GM18499 (cell line): ENCODE results near the gene RRP9.
"Not testable (repeated sequence)": the region's sequence is repeated elsewhere in the genome, so short reads cannot be mapped to it uniquely, and the experiment has no call there.

Experiments used
- ATAC-seq: cut with Tn5 transposase; IDR thresholded peaks from one replicate; pipeline ENCODE4 v1.9.1; 2021; ENCODE audit warnings: moderate number of reproducible peaks; ENCODE audit not compliant: insufficient read depth, unreplicated experiment

The RRP9 gene

DNA sequence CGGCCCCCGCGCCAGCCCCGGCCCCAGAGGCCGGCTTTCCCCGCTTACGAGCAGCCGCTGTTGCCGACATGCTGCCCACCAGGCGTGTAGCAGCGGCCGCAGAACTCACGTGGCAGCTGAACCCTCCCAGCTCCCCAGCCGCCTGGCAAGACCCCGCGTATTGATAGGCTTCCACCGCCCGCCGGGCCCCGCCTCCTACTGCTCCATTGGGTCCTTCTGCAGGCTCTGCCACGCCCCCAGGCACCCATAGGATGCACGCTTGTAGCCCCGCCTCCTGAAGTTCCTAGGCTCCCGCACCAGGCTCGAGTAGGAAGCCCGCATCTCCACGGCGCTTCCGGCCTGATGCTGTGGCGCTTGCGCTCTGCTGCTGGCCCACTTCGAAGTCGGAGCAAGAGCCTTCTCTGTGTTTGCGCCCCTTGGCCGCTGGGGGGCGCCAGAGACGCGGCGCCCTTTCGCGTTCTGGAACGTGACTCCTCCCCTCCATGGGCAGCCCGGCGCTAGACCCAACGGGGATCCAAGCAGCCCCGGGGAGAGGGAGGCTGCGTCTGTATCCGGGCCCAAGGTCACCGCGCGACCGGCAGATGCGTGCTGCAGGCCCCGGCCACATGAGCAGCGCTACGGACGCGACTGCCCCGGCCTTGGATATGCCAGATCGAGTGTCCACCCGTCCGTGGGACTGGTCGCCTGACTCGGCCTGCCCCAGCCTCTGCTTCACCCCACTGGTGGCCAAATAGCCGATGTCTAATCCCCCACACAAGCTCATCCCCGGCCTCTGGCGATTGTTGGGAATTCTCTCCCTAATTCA is at the start of gene RRP9, which contains the start of gene PARP3:
TSS of gene RRP9 (minus strand) at position 107 of the 805 bp plus-strand sequence. CDS start at position 70, 37 bp downstream.
TSS of gene PARP3 (plus strand) at position 566 of the 805 bp plus-strand sequence. CDS start 993 bp downstream, outside the sequence.
- ATAC-seq = peak; percentile 94

DNA sequence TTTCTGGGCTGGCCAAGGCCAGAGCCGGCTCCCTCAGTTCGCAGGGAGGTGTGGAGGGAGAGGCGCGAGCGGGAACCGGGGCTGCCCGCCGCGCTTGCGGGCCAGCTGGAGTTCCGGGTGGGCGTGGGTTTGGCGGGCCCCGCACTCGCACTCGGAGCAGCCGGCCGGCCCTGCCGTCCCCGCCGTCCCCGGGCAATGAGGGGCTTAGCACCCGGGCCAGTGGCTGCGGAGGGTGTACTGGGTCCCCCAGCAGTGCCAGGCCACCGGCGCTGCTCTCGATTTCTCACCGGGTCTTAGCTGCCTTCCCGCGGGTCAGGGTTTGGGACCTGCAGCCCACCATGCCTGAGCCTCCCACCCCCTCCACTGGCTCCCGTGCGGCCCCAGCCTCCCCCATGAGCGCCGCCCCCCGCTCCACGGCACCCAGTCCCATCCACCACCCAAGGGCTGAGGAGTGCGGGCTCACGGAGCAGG is 48.8 kb upstream of the RRP9 start:
- not testable (repeated sequence) for ATAC-seq

- ATAC-seq = no peak
Measured at GRCh38 chr3:51988286-51989146, 46.8 kb upstream of the RRP9 start.

DNA sequence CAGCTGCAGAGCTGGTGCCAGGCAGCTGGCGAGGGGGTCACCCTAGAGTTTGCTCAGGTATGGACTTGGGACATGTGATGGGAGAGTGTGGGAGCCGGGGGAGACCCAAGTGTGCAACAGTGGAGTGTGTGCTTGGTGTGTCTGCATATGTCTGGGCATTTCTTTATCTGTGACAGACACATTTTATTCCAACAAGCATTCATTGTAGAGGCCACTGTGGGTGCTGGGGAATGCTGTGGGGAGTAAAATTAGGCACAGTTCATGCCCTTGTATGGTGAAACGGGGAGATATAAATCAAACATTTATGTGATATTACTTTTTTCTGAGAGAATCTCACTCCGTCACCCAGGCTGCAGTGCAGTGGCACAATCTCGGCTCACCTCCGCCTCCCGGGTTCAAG is 45.9 kb upstream of the RRP9 start:
- ATAC-seq = no peak

DNA sequence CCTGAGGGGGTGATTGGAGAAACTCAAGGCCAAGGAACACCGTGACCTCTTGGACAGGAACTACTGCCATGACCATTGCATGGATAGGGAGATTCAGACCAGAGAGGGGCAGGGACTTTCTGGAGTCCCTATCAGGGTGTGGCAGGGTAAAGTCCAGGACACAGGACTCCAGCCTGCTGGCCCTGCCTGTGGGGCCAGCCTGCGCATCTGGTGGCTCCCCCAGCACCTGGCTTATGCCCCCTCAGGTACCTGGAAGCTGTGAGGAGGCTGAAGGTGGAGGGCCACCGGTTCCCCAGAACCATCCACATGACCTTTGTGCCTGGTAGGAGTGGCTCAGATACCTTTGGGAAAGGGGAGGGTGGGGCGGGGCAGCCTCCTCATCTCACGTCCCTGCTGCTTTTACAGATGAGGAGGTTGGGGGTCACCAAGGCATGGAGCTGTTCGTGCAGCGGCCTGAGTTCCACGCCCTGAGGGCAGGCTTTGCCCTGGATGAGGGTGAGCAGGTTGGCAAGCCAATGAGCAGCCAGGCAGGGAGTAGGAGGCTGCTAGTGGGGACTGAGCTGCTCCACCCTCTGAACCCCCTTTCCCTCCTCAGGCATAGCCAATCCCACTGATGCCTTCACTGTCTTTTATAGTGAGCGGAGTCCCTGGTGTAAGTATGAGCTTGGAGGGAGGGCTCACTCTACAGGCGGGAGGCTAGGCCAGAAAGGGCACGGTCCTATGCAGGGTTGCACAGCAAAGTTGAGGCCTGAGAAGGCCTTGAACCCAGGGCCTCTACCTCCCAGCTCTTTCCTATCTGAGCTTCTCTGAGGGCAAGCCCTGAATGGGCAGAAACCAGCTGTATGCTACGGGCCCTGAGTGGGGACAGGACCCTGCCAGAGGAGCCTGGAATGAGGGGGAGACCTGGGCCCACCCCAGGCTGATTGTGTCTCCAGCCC is 44.6 kb upstream of the RRP9 start:
- no peak for ATAC-seq

GRCh38 chr3:51985063-51985462 is 43.4 kb upstream of the RRP9 start:
- no peak for ATAC-seq

DNA sequence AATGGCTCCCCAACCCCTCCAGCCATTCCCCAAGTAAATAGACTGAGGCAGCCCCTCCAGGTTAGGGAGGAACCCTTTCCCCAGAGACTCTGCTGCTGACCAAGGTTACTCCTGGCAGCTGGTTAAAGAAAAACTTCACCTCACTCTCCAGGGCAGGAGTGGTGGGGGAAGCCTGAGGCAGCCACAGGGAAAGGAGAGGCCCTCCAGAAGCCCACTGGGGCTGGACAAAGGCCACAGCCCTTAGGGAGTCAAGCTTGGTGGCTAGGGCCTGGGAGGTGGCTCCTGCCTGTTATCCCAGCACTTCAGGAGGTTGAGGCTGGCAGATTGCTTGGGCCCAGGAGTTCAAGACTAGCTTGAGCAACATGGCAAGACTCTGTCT is 42.6 kb upstream of the RRP9 start:
- ATAC-seq = no peak

GRCh38 chr3:51983578-51984268 is 42.0 kb upstream of the RRP9 start:
- ATAC-seq = no peak

GRCh38 chr3:51982838-51983577 is 41.3 kb upstream of the RRP9 start, which contains the start of gene ACY1:
Gene ACY1 (plus strand): TSS chr3:51983535. CDS start chr3:51984065, 530 bp downstream.
- no peak for ATAC-seq

DNA sequence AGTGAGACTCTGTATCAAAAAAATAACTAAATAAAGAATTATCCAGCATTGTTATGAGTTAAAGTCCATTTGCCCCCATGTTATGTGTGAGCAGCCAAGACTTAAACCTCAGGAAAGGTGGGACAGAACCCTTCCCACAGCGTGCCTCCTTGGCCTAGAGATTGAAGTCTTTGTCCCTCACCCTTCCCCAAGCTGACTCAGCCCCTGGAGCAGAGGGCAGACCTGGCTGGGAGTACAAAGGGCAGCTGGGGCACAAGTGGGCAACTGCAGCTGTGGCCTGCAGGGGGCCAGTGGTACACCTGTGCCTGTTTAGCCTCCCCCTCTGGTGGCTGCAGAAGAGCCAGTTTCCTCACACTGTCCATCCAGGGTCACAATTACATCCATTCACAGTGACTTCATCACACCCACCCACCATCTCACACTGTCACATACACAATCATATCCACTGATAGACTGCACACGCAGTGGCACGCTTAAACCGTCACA is 40.7 kb upstream of the RRP9 start:
- no peak for ATAC-seq

- ATAC-seq = no peak
Measured at GRCh38 chr3:51980253-51980652, 38.5 kb upstream of the RRP9 start.

- no peak for ATAC-seq
Measured at GRCh38 chr3:51978143-51978502, 36.4 kb upstream of the RRP9 start.

GRCh38 chr3:51977446-51978142 is 35.9 kb upstream of the RRP9 start:
- ATAC-seq = no peak

DNA sequence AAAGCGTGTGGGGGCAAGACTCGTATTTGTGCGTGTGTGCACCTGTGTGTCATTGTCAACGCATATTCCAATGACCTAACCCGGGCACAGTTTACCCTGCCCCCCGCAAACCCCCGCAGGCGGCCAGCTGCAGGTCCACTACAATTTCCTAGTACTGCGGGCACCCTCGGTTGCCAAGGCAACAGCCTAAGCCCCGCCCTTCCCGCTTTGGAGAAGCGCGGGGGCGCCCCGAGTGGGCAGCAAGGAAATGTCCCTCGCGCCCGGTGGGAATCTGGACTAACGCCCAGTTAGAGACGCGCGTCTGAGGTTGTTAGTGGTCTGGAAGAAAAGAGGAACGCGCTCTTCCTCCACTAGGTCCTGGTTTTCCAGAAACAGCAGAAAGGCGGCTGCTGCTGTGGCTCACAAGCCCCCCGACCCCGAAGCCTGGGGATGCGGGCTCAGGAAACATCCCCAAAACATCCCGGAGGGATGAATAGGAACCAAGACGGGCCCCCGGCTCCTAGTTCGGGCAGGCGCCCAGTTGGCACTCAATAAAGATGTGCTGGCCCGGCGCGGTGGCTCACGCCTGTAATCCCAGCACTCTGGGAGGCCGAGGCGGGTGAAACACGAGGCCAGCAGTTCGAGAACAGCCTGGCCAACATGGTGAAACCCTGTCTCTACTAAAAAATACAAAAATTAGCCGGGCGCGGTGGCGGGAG is 34.3 kb upstream of the RRP9 start:
- ATAC-seq = no peak

DNA sequence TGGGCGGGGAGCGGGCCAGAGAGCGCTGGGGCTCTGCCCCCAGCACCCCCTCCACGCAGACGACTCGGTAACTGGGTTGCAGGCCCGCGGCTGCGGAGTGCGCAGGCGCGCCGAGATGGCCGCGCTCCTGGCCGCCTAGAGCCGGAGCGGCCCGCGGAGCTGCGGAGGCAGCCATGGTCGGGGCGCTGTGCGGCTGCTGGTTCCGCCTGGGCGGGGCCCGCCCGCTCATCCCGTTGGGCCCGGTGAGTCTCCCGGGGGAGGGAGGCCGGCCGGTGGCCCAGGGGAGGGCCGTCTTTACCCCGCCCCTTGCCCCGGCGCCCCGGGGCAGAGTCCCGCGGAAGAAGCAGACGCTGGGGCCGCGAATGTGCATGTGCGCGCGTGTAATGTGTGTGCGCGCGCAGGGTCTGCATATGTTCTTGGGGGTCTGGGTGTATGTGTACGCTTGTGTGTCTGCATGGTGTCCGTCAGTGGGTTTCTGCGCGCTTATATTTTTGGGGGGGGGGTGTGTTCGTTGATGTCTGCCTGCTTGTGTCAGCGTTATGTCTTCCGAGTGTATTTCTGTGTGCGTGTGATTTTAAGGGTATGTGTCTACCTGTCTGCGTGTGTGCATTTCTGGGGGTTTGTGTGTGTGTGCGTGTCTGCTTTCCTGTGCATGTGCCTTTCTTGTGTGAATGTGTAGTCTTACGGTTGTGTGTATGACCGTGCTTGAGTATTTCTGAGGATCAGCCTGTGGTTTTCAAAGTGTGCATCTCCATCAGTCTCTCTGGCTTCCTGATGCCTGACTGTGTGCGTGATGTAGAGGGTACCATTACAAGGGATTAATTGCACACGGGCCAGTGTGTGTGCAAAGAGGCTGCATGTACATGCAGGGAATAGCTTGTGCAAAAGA is 33.5 kb upstream of the RRP9 start, which contains the start of gene ABHD14A:
TSS of gene ABHD14A (plus strand) at position 102 of the 889 bp plus-strand sequence. CDS start at position 174, 72 bp downstream.
- ATAC-seq = no peak

DNA sequence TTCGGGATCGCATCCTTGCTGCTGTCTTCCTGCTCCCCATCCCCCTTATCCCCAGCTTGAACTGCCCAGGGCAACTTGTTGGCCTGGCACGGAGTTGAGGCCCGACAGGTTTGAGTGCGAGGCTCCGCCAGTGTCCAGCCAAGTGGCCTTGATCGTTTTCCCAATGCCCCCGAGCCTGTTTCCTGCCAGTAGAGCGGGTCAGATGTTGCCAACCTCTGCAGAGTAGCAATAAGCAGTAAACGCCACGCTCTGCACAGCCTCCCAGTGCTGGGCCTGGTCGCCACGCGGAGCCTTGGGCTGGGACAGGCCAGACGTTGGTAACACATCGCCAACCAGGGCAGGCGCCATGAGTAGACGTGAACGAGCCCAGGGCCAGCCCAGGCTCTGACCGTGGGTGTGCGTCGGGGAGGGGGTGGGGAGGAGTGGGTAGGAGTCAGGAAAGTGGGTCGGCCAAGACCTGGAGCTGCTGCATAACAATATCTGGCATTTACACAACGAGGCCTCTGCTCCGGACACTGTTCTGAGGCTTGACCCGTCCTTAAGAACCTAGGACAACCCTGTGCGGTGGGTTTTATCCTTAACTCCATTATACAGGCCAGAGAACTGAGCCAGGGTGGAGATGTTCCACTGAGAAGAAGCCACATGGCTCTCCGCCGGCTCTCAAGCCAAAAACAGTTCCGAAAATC is 32.7 kb upstream of the RRP9 start:
- ATAC-seq = no peak
